OCI-LY7 (cell line): Measurements from ENCODE around the gene ZFP36L2. TPM values are rescaled to one million over a fixed set of nuclear protein-coding genes. Genes with fewer than 3 reads are reported as not detected.

Source experiments
- BruUV-seq: library from RNA; stranded (reverse); fragments of 400-500 nt; replicated peaks from 2 replicates; lab custom pipeline; 2021; lab: Mats Ljungman, UMichigan
- CTCF ChIA-PET: fragments of 300-600 bp; sonication (Branson Sonifier 250); formaldehyde crosslinking; loops from one replicate; lab custom pipeline; 2022; ENCODE audit warnings: antibody characterized with exemption; ENCODE audit not compliant: unreplicated experiment; lab: Charles Lee
- POLR2A ChIA-PET: fragments of 300-600 bp; sonication (Branson Sonifier 250); formaldehyde crosslinking; loops from one replicate; lab custom pipeline; 2022; ENCODE audit warnings: antibody characterized with exemption; lab: Charles Lee
- DNase-seq: peaks from one replicate; pipeline ENCODE4 v3.0.0-alpha.2; 2015; ENCODE audit warnings: low spot score
- H2AFZ ChIP-seq: fragments of 200-600 bp; sonication (generic), shearing (Covaris generic); 2 replicates; pipeline ENCODE4 v1.6.1; 2014; ENCODE audit warnings: mild to moderate bottlenecking, antibody characterized with exemption, low read length, moderate library complexity
- H3K27ac ChIP-seq: fragments of 200-600 bp; sonication (generic); 2 replicates; pipeline ENCODE4 v1.5.1; 2014; ENCODE audit warnings: mixed run types, low read depth, mild to moderate bottlenecking, moderate library complexity, low read length, inconsistent platforms; ENCODE audit not compliant: poor library complexity, severe bottlenecking
- H3K36me3 ChIP-seq: fragments of 200-600 bp; sonication (generic); 2 replicates; pipeline ENCODE4 v1.6.1; 2014; ENCODE audit warnings: mild to moderate bottlenecking, antibody characterized with exemption, low read length, moderate library complexity, mixed read lengths; ENCODE audit not compliant: insufficient read depth
- H3K4me1 ChIP-seq: fragments of 200-600 bp; sonication (generic); 2 replicates; pipeline ENCODE4 v1.5.1; 2014; ENCODE audit warnings: mild to moderate bottlenecking, low read length; ENCODE audit not compliant: insufficient read depth, poor library complexity, severe bottlenecking
- H3K4me2 ChIP-seq: fragments of 200-600 bp; sonication (generic); 2 replicates; pipeline ENCODE4 v1.6.1; 2014; ENCODE audit warnings: mild to moderate bottlenecking, low read length
- H3K4me3 ChIP-seq: fragments of 200-600 bp; sonication (generic); 2 replicates; pipeline ENCODE4 v1.5.1; 2014; ENCODE audit warnings: mild to moderate bottlenecking, low read depth, low read length; ENCODE audit not compliant: poor library complexity, severe bottlenecking
- H3K79me2 ChIP-seq: fragments of 200-600 bp; sonication (generic); 2 replicates; pipeline ENCODE4 v1.6.1; 2016; ENCODE audit warnings: low read depth, mild to moderate bottlenecking, low read length, moderate library complexity, mixed read lengths; ENCODE audit not compliant: insufficient read depth
- H3K9me2 ChIP-seq: fragments of 200-600 bp; sonication (generic); 2 replicates; pipeline ENCODE4 v1.6.1; 2016; ENCODE audit warnings: mild to moderate bottlenecking, low read length, mixed read lengths; ENCODE audit not compliant: insufficient read depth
- H3K9me3 ChIP-seq: fragments of 200-600 bp; sonication (generic); 2 replicates; pipeline ENCODE4 v1.6.1; 2014; ENCODE audit warnings: mild to moderate bottlenecking, mixed run types, low read length, mixed read lengths
- H4K20me1 ChIP-seq: fragments of 200-600 bp; sonication (generic); 2 replicates; pipeline ENCODE4 v1.6.1; 2014; ENCODE audit warnings: mild to moderate bottlenecking, antibody characterized with exemption, low read length, moderate library complexity, mixed read lengths; ENCODE audit not compliant: insufficient read depth
- CTCF ChIP-seq: fragments of 200-600 bp; sonication (generic); conservative IDR thresholded peaks from 2 replicates; pipeline ENCODE4 v1.5.1; 2014; ENCODE audit warnings: mild to moderate bottlenecking, antibody characterized with exemption, low read length, moderate library complexity, mixed read lengths
- EZH2phosphoT487 ChIP-seq: fragments of 200-600 bp; sonication (generic); IDR thresholded peaks from 2 replicates; pipeline ENCODE4 v1.6.1; 2018; ENCODE audit warnings: low read depth, borderline replicate concordance, mild to moderate bottlenecking, mixed run types, antibody characterized with exemption, low read length, moderate library complexity, mixed read lengths
- intact Hi-C: fragments of 100-400 bp; cut with micrococcal nuclease; formaldehyde crosslinking; loops from one replicate; pipeline ENCODE4 v1.10.0; 2022; ENCODE audit not compliant: unreplicated experiment
- total RNA-seq, 2 experiments: library from RNA; depleted of rRNA in 1 of 2; stranded (reverse); fragments of >200 nt in 1 of 2; shearing (Covaris generic) in 1 of 2; gene quantifications; 2 replicates each; pipeline ENCODE4 v1.2.3, GENCODE V29; 2014 to 2022

ZFP36L2 gene
- total RNA-seq, 2 experiments from 2014 or later: 6.8 to 37.2 TPM

GRCh38 chr2:43212216-43212835, 14.1 kb downstream of the ZFP36L2 start:
- no peak overlapping the region for H3K4me3 ChIP-seq
- POLR2A ChIA-PET: interaction anchor here (1.2 kb wide), 3 partner anchors 9 to 18 kb away, joined by 3 to 4 read pairs (median 4); no protein-coding TSS in a partner anchor
- peaks cover 6% of the 10 kb centered on the region for H3K4me1 ChIP-seq
- H4K20me1 ChIP-seq: no peaks in the 10 kb centered on the region
- H3K4me2 ChIP-seq: no peak overlapping the region
- H3K36me3 ChIP-seq: no peaks in the 10 kb centered on the region
- H3K9me3 ChIP-seq: no peaks in the 10 kb centered on the region
- no peak overlapping the region for H3K27ac ChIP-seq
- CTCF ChIA-PET: no interaction called here
- no peak for DNase-seq
- no TSS peak for BruUV-seq
- no peaks in the 10 kb centered on the region for H3K9me2 ChIP-seq
- H2AFZ ChIP-seq: no peak overlapping the region
- TF ChIP-seq CTCF: no peak
- no peak for TF ChIP-seq EZH2phosphoT487
- H3K79me2 ChIP-seq: no peaks in the 10 kb centered on the region
- intact Hi-C loops: loop anchor here (10.0 kb wide), 1 partner anchor 648 kb away; the partner anchor contains the start of gene MTA3

- ChIA-PET CTCF (no interaction called here), POLR2A (no interaction called here)
- no TSS peak for BruUV-seq
Measured at GRCh38 chr2:43210467-43211303, 15.7 kb downstream of the ZFP36L2 start.

More at GRCh38 chr2:43210467-43211303, 15.7 kb downstream of the ZFP36L2 start:
- intact Hi-C loops: loop anchor here (10.0 kb wide), 1 partner anchor 646 kb away; the partner anchor contains the start of gene MTA3
- Histone ChIP-seq H3K9me3 (no peaks in the 10 kb centered on the region), H3K4me3 (no peak overlapping the region), H4K20me1 (no peaks in the 10 kb centered on the region), H3K79me2 (no peaks in the 10 kb centered on the region), H3K27ac (no peak overlapping the region), H3K4me1 (peaks cover 5% of the 10 kb centered on the region), H2AFZ (no peak overlapping the region), H3K9me2 (no peaks in the 10 kb centered on the region), H3K4me2 (no peak overlapping the region), H3K36me3 (no peaks in the 10 kb centered on the region)
- TF ChIP-seq EZH2phosphoT487: no peak
- no peak for TF ChIP-seq CTCF
- DNase-seq: no peak
